Activated T-helper 2 cell treated with anti-CD3 and anti-CD28 coated beads, Interferon-gamma antibody, Interleukin-2, Interleukin-4, amounts not matched to agents 10 μg/mL and 5 μg/mL and 100 μg/mL, durations not matched to agents 14 hours and 24 hours and 36 hours (primary cell): ENCODE data around the gene SGO2. TPM values are rescaled to one million over a fixed set of nuclear protein-coding genes. Genes with fewer than 3 reads are reported as not detected.

ENCODE experiments used
- DNase-seq: peaks from one replicate; pipeline ENCODE4 v3.0.0; 2021; ENCODE audit warnings: low spot score
- H3K27ac Mint-ChIP-seq: one replicate; pipeline ENCODE4 v1.8.0; 2021; ENCODE audit warnings: mixed read lengths
- H3K27me3 Mint-ChIP-seq: one replicate; pipeline ENCODE4 v1.8.0; 2021; ENCODE audit warnings: low read depth, mixed read lengths
- H3K36me3 Mint-ChIP-seq: one replicate; pipeline ENCODE4 v1.8.0; 2021; ENCODE audit warnings: low read depth, mixed read lengths
- H3K4me1 Mint-ChIP-seq: one replicate; pipeline ENCODE4 v1.8.0; 2021; ENCODE audit warnings: low read depth, mixed read lengths
- H3K4me3 Mint-ChIP-seq: one replicate; pipeline ENCODE4 v1.8.0; 2021; ENCODE audit warnings: low read depth, mild to moderate bottlenecking, moderate library complexity, mixed read lengths
- H3K9me3 Mint-ChIP-seq: one replicate; pipeline ENCODE4 v1.8.0; 2021; ENCODE audit warnings: mixed read lengths
- intact Hi-C: fragments of 100-400 bp; cut with micrococcal nuclease; formaldehyde crosslinking; loops from one replicate; pipeline ENCODE4 v1.15.1; 2023
- total RNA-seq: library from RNA; stranded (reverse); gene quantifications from 2 replicates; pipeline ENCODE4 v1.2.3, GENCODE V29; 2022

Gene SGO2
- 30.3 and 32.3 TPM in 2 replicates for total RNA-seq

- H3K4me3 Mint-ChIP-seq, result peak within 1 kb of the TSS; percentile 98
Observed at GRCh38 chr2:200525882-200526651, at the start of gene SGO2. TSS of gene SGO2 (plus strand) at chr2:200526207. CDS start at chr2:200532976, 6,769 bp downstream.

GRCh38 chr2:200476836-200477235, 49.2 kb upstream of the SGO2 start:
- Mint-ChIP-seq H3K4me1 (peaks cover 10% of the 10 kb centered on the region), H3K27ac (no peak overlapping the region), H3K9me3 (no peaks in the 10 kb centered on the region), H3K36me3 (peaks cover 29% of the 10 kb centered on the region), H3K4me3 (no peak overlapping the region), H3K27me3 (no peaks in the 10 kb centered on the region)
- intact Hi-C loops, result no loop called here
- DNase-seq, result no peak

More at GRCh38 chr2:200525882-200526651, at the start of gene SGO2:
- Mint-ChIP-seq H3K27me3 (no peaks in the 10 kb centered on the region), H3K36me3 (peaks cover 15% of the 10 kb centered on the region), H3K4me1 (peaks cover 30% of the 10 kb centered on the region), H3K27ac (peak within 1 kb of the TSS; percentile 94), H3K9me3 (no peaks in the 10 kb centered on the region)
- peak; percentile 96 for DNase-seq
- intact Hi-C loops, result loop anchor here (1.0 to 5.0 kb wide), 5 partner anchors 16 to 363 kb away; partner anchors contain the start of genes BZW1, KCTD18, NIF3L1 and PPIL3

GRCh38 chr2:200477667-200478131, 48.3 kb upstream of the SGO2 start:
- no peak for DNase-seq
- H3K4me3 Mint-ChIP-seq, result no peak overlapping the region
- H3K36me3 Mint-ChIP-seq, result peaks cover 22% of the 10 kb centered on the region
- intact Hi-C loops, result no loop called here
- H3K27ac Mint-ChIP-seq, result no peak overlapping the region
- H3K27me3 Mint-ChIP-seq, result no peaks in the 10 kb centered on the region
- peaks cover 10% of the 10 kb centered on the region for H3K4me1 Mint-ChIP-seq
- H3K9me3 Mint-ChIP-seq, result no peaks in the 10 kb centered on the region

DNA sequence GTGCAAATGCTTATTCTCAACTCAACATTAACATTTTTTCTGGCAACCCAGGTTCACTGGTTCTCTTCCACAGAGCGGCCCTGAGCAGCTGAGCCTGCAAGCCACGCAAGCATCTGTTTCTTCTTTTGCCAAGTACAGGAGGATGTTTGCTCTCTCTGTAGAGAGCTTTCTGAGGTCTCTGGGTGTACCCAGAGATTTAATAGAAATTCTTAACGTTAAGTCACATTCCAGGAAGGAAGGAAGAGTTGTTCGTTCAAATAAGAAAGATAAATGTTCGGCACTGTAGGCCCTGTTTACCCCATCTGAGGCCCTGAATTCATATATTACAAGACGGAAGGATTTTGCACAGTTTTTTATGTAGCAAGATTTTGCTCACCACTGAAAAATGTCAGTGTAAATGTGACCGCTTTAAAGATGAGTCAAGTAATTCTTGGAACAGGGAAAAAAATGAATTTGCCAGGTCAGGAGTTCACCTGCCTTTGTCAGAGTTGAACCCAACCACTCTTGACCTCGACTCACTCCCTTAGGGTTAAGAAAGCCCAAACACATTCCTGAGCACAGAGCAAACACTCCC, 46.2 kb upstream of the SGO2 start:
- DNase-seq, result no peak
- Mint-ChIP-seq H3K27me3 (no peaks in the 10 kb centered on the region), H3K4me3 (no peak overlapping the region), H3K36me3 (peaks cover 19% of the 10 kb centered on the region), H3K27ac (peak overlapping the region; percentile 68), H3K4me1 (peaks cover 12% of the 10 kb centered on the region), H3K9me3 (no peaks in the 10 kb centered on the region)
- intact Hi-C loops, result loop anchor here (2.0 kb wide), 1 partner anchor 499 kb away; no protein-coding TSS in a partner anchor

DNA sequence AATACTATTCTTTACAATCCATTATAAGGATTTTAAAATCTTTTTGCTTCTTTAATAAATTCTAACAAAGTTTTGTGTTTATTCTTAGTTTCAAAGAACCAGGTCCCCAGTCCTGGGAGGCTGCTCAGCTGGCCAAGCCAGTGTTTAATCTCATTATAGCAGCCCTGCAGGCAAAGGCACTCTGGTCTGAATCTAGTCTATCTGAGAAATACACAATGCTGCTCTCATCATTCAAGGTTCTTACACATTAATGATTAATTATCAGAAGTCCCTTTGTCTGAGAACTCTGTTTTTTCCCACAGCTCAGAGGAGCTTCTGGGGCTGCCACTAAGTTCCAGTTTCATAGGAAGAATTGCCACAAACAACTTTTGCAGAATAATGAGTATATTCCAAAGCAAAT, 43.8 kb upstream of the SGO2 start:
- no peak overlapping the region for H3K27ac Mint-ChIP-seq
- DNase-seq, result no peak
- H3K9me3 Mint-ChIP-seq, result no peaks in the 10 kb centered on the region
- H3K27me3 Mint-ChIP-seq, result no peaks in the 10 kb centered on the region
- H3K36me3 Mint-ChIP-seq, result peaks cover 12% of the 10 kb centered on the region
- H3K4me1 Mint-ChIP-seq, result peaks cover 19% of the 10 kb centered on the region
- no peak overlapping the region for H3K4me3 Mint-ChIP-seq
- intact Hi-C loops, result no loop called here

DNA sequence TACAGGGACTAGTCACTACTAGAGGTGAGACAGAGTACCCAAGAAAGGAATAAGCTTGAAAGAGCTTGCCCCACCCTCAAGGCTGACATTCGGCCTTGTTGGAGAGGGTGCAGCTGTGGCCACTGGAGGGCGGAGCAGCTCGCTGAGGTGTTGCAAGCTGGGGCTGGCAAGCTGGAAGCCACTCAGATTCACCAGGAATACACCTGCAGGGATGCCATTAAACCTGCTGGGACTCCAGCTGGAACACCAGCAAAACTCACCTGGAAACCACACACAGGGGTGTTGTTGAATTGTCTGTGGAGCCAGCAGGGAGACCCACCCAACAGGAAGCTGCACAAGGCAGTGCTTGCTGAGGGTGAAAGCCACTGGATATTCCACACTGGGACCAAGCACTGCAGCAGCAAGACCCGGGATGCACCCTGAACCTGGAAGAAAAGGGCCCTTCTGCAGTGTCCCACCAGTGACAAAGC, 42.2 kb upstream of the SGO2 start:
- Mint-ChIP-seq H3K27ac (no peak overlapping the region), H3K4me3 (no peak overlapping the region), H3K36me3 (peaks cover 7% of the 10 kb centered on the region), H3K9me3 (no peaks in the 10 kb centered on the region), H3K4me1 (peaks cover 19% of the 10 kb centered on the region), H3K27me3 (no peaks in the 10 kb centered on the region)
- intact Hi-C loops, result no loop called here
- no peak for DNase-seq

GRCh38 chr2:200484934-200485333, 41.1 kb upstream of the SGO2 start:
- no peak for DNase-seq
- H3K27me3 Mint-ChIP-seq, result no peaks in the 10 kb centered on the region
- intact Hi-C loops, result no loop called here
- no peak overlapping the region for H3K4me3 Mint-ChIP-seq
- no peaks in the 10 kb centered on the region for H3K9me3 Mint-ChIP-seq
- H3K36me3 Mint-ChIP-seq, result peaks cover 5% of the 10 kb centered on the region
- no peak overlapping the region for H3K27ac Mint-ChIP-seq
- peaks cover 13% of the 10 kb centered on the region for H3K4me1 Mint-ChIP-seq

DNA sequence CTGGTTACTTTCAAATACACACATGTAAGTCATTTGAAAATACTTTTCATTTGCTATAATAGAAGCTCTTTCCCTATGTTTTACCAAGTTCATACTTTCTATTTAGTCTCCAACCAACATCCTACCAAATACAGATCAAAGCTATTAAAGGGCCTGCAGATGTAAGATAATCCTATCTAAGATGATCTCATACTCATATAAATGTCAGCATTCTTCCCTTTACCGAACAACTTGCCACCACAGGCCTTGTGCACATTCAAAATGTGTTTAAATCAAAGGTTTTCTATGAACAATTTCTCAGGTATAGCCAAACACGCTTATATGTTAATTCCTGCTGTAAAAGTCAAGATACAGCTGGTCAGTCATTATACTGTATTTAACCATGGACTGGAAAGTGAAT, 39.5 kb upstream of the SGO2 start:
- no peak overlapping the region for H3K27ac Mint-ChIP-seq
- no peaks in the 10 kb centered on the region for H3K27me3 Mint-ChIP-seq
- intact Hi-C loops, result no loop called here
- DNase-seq, result no peak
- peaks cover 9% of the 10 kb centered on the region for H3K4me1 Mint-ChIP-seq
- H3K9me3 Mint-ChIP-seq, result no peaks in the 10 kb centered on the region
- H3K36me3 Mint-ChIP-seq, result peaks cover 20% of the 10 kb centered on the region
- H3K4me3 Mint-ChIP-seq, result no peak overlapping the region

DNA sequence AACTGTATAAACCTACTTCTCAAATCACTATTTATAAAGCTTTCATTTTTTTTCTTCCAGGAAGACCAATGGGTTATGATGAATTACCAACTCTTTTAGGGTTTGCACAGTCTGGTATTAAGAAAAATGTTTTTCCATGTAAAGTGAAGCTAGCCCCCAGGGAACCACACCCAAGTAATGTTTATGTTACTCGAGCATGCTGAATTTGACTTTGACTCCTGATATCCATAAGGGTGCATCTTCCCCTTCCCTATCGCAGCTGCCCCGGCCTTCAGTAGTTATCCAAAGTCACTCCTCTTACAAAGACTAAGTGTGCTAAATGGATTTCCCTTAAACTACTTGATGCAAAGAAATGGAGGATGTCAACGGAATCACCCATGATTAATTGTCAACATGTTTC, 37.8 kb upstream of the SGO2 start:
- H3K4me1 Mint-ChIP-seq, result peaks cover 9% of the 10 kb centered on the region
- no peak for DNase-seq
- H3K36me3 Mint-ChIP-seq, result peaks cover 37% of the 10 kb centered on the region
- no peaks in the 10 kb centered on the region for H3K27me3 Mint-ChIP-seq
- no peak overlapping the region for H3K4me3 Mint-ChIP-seq
- no peak overlapping the region for H3K27ac Mint-ChIP-seq
- H3K9me3 Mint-ChIP-seq, result no peaks in the 10 kb centered on the region
- intact Hi-C loops, result no loop called here

DNA sequence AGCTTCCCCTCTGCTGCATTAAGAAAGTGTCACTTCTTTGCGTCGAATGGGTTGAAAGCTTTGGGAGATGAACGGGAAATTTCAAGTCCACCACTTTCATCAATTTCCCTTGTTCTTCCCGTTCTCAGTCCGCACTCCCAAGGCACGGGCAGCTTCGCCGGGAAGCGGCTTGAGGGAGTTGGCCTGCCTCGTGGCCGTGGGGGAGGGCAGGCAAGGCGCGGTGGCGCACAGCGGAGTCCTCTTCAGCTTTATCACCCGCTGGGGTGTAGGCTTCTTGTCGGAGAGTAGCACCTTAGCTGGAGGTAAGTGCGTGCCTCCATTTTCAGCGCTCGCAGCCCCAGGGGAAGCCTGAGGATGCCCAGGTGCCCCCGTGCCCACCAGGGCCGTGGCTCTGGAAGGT, 36.0 kb upstream of the SGO2 start:
- Mint-ChIP-seq H3K27me3 (no peaks in the 10 kb centered on the region), H3K27ac (no peak overlapping the region), H3K36me3 (peaks cover 53% of the 10 kb centered on the region), H3K9me3 (no peaks in the 10 kb centered on the region), H3K4me3 (no peak overlapping the region), H3K4me1 (peaks cover 7% of the 10 kb centered on the region)
- DNase-seq, result no peak
- intact Hi-C loops, result no loop called here

GRCh38 chr2:200492656-200493055, 33.4 kb upstream of the SGO2 start:
- peaks cover 66% of the 10 kb centered on the region for H3K36me3 Mint-ChIP-seq
- H3K4me3 Mint-ChIP-seq, result no peak overlapping the region
- DNase-seq, result no peak
- no peaks in the 10 kb centered on the region for H3K4me1 Mint-ChIP-seq
- no peaks in the 10 kb centered on the region for H3K27me3 Mint-ChIP-seq
- no peak overlapping the region for H3K27ac Mint-ChIP-seq
- intact Hi-C loops, result no loop called here
- no peaks in the 10 kb centered on the region for H3K9me3 Mint-ChIP-seq

DNA sequence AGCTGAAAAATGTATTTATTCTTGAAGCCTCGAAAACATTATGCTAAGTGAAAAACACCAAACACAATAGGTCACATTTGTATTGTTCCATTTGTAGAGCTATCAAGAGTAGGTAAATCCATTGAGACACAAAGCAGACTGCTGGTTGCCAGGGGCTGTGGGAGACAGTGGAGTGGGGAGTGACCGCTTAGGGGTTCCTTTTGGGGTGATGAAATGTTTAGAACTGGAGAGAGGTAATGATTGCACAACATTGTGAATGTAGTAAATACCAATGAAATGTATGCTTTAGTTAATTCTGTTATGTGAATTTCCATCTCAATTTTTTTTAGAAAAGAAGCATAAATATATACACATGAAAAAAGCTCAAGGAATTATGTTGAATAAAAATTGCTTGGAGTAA, 32.0 kb upstream of the SGO2 start:
- intact Hi-C loops, result no loop called here
- no peaks in the 10 kb centered on the region for H3K9me3 Mint-ChIP-seq
- H3K27me3 Mint-ChIP-seq, result no peaks in the 10 kb centered on the region
- no peaks in the 10 kb centered on the region for H3K4me1 Mint-ChIP-seq
- H3K36me3 Mint-ChIP-seq, result peaks cover 76% of the 10 kb centered on the region
- H3K4me3 Mint-ChIP-seq, result no peak overlapping the region
- no peak overlapping the region for H3K27ac Mint-ChIP-seq
- no peak for DNase-seq

DNA sequence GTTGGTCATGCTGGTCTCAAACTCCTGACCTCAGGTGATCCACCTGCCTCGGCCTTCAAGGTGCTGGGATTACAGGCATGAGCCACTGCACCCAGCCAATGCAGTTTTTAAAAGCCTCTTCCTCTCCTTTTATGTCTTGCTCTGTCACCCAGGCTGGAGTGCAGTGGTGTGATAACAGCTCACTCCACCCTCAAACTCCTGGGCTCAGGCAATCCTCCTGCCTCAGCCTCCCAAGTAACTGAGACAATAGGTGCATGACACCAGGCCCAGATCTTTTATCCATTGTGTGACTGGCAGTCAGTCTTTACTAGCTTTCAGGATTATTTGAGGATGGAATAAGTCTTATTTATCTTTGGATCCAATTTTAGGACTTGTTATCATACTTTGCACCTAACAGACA, 29.3 kb upstream of the SGO2 start:
- H3K27ac Mint-ChIP-seq, result no peak overlapping the region
- intact Hi-C loops, result no loop called here
- H3K4me3 Mint-ChIP-seq, result no peak overlapping the region
- H3K27me3 Mint-ChIP-seq, result no peaks in the 10 kb centered on the region
- no peak for DNase-seq
- peaks cover 2% of the 10 kb centered on the region for H3K4me1 Mint-ChIP-seq
- H3K36me3 Mint-ChIP-seq, result peaks cover 60% of the 10 kb centered on the region
- no peaks in the 10 kb centered on the region for H3K9me3 Mint-ChIP-seq
